Measurements from ENCODE around the gene GANAB.

DNA sequence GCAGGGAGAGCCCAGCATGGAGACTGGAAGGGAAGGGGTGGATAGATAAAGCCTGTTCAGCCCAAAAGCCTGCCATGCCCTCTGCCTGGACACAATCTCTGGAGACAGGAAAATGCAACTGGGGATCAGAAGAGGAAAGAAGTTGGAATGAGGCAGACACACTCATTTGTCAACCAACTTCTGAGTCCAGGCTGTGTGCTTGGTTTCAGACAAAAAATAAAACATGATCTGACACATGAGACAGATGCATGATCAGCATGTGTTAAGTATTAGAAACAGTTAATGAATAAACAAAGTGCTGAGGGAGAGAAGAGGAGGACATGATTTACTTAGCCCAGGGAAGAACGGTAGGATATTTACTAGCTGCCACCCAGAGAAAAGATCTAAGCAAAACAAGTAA, 42.1 kb upstream of the GANAB start:
- TF ChIP-seq CTCF (IDR thresholded peaks at IDR 0.05; ENCODE audit: low read depth, low read length) = no peak
- TF ChIP-seq MYC (IDR thresholded peaks at IDR 0.05; ENCODE audit: low read depth, low read length) = no peak
- TF ChIP-seq POLR2A (IDR thresholded peaks at IDR 0.05; ENCODE audit: extremely low read depth, insufficient read length) = no peak
- TF ChIP-seq, protein P1, sequence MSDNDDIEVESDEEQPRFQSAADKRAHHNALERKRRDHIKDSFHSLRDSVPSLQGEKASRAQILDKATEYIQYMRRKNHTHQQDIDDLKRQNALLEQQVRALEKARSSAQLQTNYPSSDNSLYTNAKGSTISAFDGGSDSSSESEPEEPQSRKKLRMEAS (IDR thresholded peaks at IDR 0.05; ENCODE audit: low read depth, low read length) = no peak
